Left lung (tissue), 10 donors: ENCODE data around the gene XRCC6. TPM values are rescaled to one million over a fixed set of nuclear protein-coding genes. Genes with fewer than 3 reads are reported as not detected.

Experiments
- ATAC-seq: fragments of 200-7000 bp; cut with Tn5 transposase; one replicate; pipeline ENCODE4 v1.9.1; 2020; ENCODE audit warnings: moderate library complexity
- DNase-seq, 4 donors: peaks; one replicate each; pipeline ENCODE4 v3.0.0-alpha.2; 2013 to 2020
- H3K27ac ChIP-seq, 2 donors: fragments of 200-600 bp; sonication (generic) in 1 of 2; one replicate each; pipeline versions ENCODE4 v1.5.0 to v1.8.0; 2020 to 2021
- H3K27me3 ChIP-seq, 2 donors: fragments of 200-600 bp; sonication (generic) in 1 of 2; one replicate each; pipeline versions ENCODE4 v1.5.0 to v1.8.0; 2020 to 2021
- H3K36me3 ChIP-seq, 2 donors: fragments of 200-600 bp; sonication (generic) in 1 of 2; one replicate each; pipeline versions ENCODE4 v1.5.0 to v1.8.0; 2020 to 2021
- H3K4me1 ChIP-seq, 2 donors: fragments of 200-600 bp; one replicate each; pipeline ENCODE4 v1.8.0; 2021
- H3K4me3 ChIP-seq, 2 donors: fragments of 200-600 bp; sonication (generic) in 1 of 2; one replicate each; pipeline versions ENCODE4 v1.5.0 to v1.8.0; 2020 to 2021; ENCODE audit warnings: mild to moderate bottlenecking in 1 of 2
- H3K9me3 ChIP-seq, 2 donors: fragments of 200-600 bp; sonication (generic) in 1 of 2; one replicate each; pipeline versions ENCODE4 v1.5.0 to v1.8.0; 2020 to 2021
- intact Hi-C, 2 donors: fragments of 100-400 bp; cut with DNase I; formaldehyde crosslinking; loops; one replicate each; pipeline versions ENCODE4 v1.11.2 to v1.14.2; 2022
- polyA plus RNA-seq, 6 donors: library from polyadenylated mRNA; unstranded; fragments of 120-200 nt; gene quantifications; one replicate each; pipeline ENCODE4 v1.2.1, GENCODE V29; 2013; ENCODE audit not compliant: insufficient read length in 6 of 6
- total RNA-seq, 2 donors: library from RNA; stranded (reverse); fragmentation: NEBNext Ultra II Directional; extraction: Animal tissue kit (Norgen Biotek cat#: 25700); gene quantifications; one replicate each; pipeline ENCODE4 v1.2.1, GENCODE V29; 2021
- TF ChIP-seq, protein P1 (sequence below), 2 donors: fragments of 200-600 bp; sonication (generic) in 1 of 2; IDR thresholded peaks; one replicate each; pipeline versions ENCODE4 v1.5.0 to v1.8.0; 2021; ENCODE audit warnings: antibody characterized with exemption in 2 of 2
- donor health status: DM: no; HTN: yes; CAD: no.
- donor health status: DM: no; HTN: no; CAD: no.

Gene XRCC6
- total and polyA plus RNA-seq, 8 donors: 176 to 363 (median 338) TPM

DNA sequence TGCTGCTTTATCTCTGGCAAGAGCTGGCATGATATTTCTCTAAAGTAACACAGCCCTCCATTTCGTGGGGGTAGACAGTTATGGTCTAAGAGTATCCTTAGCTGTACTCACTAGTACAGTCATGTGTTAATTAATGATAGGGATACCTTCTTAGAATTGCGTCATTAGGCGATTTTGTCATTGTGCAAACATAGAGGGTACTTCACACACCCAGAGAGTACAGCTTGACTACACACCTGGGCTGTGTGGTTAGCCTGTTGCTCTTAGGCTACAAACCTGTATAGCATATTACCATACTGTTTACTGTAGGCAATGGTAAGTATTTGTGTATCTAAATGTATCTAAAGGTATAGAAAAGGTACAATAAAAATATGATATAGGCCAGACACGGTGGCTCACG lies 17.0 kb downstream of the XRCC6 start:
- TF ChIP-seq, protein P1, sequence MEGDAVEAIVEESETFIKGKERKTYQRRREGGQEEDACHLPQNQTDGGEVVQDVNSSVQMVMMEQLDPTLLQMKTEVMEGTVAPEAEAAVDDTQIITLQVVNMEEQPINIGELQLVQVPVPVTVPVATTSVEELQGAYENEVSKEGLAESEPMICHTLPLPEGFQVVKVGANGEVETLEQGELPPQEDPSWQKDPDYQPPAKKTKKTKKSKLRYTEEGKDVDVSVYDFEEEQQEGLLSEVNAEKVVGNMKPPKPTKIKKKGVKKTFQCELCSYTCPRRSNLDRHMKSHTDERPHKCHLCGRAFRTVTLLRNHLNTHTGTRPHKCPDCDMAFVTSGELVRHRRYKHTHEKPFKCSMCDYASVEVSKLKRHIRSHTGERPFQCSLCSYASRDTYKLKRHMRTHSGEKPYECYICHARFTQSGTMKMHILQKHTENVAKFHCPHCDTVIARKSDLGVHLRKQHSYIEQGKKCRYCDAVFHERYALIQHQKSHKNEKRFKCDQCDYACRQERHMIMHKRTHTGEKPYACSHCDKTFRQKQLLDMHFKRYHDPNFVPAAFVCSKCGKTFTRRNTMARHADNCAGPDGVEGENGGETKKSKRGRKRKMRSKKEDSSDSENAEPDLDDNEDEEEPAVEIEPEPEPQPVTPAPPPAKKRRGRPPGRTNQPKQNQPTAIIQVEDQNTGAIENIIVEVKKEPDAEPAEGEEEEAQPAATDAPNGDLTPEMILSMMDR (IDR thresholded peaks at IDR 0.05): no peak
- Histone ChIP-seq H3K9me3 (no peaks in the 10 kb centered on the region), H3K4me1 (no peaks in the 10 kb centered on the region), H3K27me3 (no peaks in the 10 kb centered on the region), H3K4me3 (no peak overlapping the region), H3K36me3 (peaks cover 6 to 100% of the 10 kb centered on the region in 2 donors), H3K27ac (peak overlapping the region; percentile 43 to 67)
- peak in 2 of 4 donors; percentile 34 to 40 for DNase-seq
- ATAC-seq: peak; percentile 92
- intact Hi-C loops: no loop called here

DNA sequence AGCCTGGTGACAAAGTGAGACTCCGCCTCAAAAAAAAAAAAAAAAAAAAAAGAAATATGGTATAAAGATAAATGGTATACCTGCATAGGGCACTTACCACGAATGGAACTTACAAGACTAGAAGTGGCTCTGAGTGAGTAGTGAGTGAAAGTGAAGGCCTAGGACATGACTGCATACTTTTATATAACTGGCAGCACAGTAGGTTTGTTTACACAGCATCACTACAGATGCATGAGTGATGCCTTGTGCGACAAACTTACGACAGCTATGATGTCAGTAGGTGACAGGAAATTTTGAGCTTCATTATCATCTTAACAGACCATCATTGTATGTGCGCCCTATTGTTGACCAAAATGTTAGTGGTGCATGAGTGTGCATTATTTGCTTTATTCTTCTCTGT lies 17.7 kb downstream of the XRCC6 start:
- no peaks in the 10 kb centered on the region for H3K9me3 ChIP-seq
- intact Hi-C loops: no loop called here
- DNase-seq (no peak), ATAC-seq (peak; percentile 76)
- TF ChIP-seq, protein P1 (IDR thresholded peaks at IDR 0.05): no peak
- no peaks in the 10 kb centered on the region for H3K27me3 ChIP-seq
- peak overlapping the region; percentile 43 to 67 for H3K27ac ChIP-seq
- H3K36me3 ChIP-seq: peaks cover 7 to 100% of the 10 kb centered on the region in 2 donors
- H3K4me1 ChIP-seq: no peaks in the 10 kb centered on the region
- no peak overlapping the region for H3K4me3 ChIP-seq

DNA sequence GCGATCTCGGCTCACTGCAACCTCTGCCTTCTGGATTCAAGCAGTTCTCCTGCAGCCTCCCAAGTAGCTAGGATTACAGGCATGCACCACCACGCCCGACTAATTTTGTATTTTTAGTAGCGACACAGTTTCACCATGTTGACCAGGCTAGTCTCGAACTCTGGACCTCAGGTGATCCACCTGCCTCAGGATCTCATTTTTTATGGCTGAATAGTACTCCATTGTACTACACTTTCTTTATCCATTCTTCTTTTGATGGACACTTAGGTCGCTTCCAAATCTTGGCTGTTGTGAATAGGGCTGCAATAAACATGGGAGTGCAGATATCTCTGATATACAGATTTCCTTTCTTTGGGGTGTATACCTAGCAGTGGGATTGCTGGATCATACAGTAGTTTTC lies 20.8 kb downstream of the XRCC6 start:
- no peak for ATAC-seq
- Histone ChIP-seq H3K36me3 (peaks cover 4 to 100% of the 10 kb centered on the region in 2 donors), H3K4me1 (no peaks in the 10 kb centered on the region), H3K27me3 (no peaks in the 10 kb centered on the region), H3K9me3 (no peaks in the 10 kb centered on the region), H3K27ac (no peak overlapping the region), H3K4me3 (no peak overlapping the region)
- TF ChIP-seq, protein P1 (IDR thresholded peaks at IDR 0.05): no peak
- no peak for DNase-seq
- intact Hi-C loops: no loop called here

DNA sequence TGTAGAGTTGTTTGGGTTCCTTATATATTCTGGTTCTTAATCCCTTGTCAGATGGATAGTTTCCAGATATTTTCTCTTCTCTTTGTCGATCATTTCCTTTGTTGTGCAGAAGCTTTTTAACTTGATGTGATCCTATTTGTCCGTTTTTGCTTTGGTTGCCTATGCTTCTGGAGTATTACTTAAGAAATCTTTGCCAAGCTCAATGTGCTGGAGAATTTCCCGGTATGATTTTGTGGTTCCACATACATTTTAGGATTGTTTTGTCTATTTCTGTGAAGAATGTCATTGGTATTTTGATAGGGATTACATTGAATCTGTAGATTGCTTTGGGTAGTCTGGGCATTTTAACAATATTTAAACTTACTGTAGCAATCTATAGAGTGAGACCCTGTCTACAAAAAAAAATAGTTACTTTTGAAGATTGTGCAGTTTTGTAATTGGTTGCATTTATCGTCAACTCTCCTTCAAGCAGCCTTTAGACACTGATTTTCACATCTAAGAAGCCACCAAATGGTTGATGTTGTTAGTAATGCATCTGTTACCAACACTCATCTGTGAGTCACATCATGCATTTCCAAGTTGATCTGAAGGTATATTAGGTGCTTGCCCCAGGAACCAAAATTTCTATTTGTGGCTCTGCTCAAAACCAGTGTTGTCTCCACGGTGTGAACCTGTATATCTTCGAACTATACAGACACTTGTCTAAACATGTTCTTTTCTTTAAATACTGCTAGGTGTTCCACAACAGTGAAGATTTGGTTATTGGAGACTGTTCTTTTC lies 21.4 kb downstream of the XRCC6 start:
- DNase-seq (no peak), ATAC-seq (no peak)
- TF ChIP-seq, protein P1 (IDR thresholded peaks at IDR 0.05): no peak
- Histone ChIP-seq H3K4me3 (no peak overlapping the region), H3K4me1 (no peaks in the 10 kb centered on the region), H3K27ac (no peak overlapping the region), H3K27me3 (no peaks in the 10 kb centered on the region), H3K36me3 (peaks cover 4 to 100% of the 10 kb centered on the region in 2 donors), H3K9me3 (no peaks in the 10 kb centered on the region)
- intact Hi-C loops: no loop called here

DNA sequence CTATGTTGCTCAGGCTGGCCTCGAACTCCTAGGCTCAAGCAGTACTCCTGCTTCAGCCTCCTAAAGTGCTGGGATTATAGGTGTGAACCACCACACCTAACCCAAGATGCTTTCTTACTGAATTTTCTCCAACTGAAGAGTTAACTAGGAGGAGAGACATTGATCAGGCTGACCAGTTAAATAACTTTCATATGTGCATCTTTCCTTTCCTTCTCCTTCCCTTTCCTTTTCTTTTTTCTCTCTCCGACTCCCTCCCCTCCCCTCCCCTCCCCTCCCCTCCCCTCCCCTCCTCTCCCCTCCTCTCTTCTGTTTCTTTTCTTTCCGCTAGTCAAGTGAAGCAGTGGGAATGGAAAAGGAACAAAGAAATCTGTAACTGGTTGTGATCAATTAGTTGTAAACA lies 26.7 kb downstream of the XRCC6 start:
- no peaks in the 10 kb centered on the region for H3K9me3 ChIP-seq
- intact Hi-C loops: no loop called here
- no peak overlapping the region for H3K27ac ChIP-seq
- DNase-seq (no peak), ATAC-seq (no peak)
- no peaks in the 10 kb centered on the region for H3K4me1 ChIP-seq
- peaks cover 4 to 99% of the 10 kb centered on the region in 2 donors for H3K36me3 ChIP-seq
- no peaks in the 10 kb centered on the region for H3K27me3 ChIP-seq
- TF ChIP-seq, protein P1 (IDR thresholded peaks at IDR 0.05): no peak
- H3K4me3 ChIP-seq: no peak overlapping the region
